Measurements from ENCODE around the gene MAPK8IP3.

DNA sequence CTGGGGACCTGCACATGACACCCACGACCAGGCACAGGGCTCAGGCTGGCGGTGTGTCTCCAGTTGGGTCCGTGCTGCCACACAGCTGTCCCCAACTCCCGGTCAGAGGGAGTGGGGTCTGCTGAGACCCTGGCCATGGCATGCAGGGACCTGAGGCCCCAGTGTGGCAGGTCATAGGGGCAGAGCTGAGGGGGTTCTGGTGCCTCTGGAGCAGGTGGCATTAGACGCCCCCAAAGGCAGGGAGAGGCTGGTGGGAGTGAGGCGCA lies 81.0 kb downstream of the MAPK8IP3 start:
- TF ChIP-seq, protein P1, sequence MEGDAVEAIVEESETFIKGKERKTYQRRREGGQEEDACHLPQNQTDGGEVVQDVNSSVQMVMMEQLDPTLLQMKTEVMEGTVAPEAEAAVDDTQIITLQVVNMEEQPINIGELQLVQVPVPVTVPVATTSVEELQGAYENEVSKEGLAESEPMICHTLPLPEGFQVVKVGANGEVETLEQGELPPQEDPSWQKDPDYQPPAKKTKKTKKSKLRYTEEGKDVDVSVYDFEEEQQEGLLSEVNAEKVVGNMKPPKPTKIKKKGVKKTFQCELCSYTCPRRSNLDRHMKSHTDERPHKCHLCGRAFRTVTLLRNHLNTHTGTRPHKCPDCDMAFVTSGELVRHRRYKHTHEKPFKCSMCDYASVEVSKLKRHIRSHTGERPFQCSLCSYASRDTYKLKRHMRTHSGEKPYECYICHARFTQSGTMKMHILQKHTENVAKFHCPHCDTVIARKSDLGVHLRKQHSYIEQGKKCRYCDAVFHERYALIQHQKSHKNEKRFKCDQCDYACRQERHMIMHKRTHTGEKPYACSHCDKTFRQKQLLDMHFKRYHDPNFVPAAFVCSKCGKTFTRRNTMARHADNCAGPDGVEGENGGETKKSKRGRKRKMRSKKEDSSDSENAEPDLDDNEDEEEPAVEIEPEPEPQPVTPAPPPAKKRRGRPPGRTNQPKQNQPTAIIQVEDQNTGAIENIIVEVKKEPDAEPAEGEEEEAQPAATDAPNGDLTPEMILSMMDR (optimal IDR thresholded peaks at IDR 0.05 in 1 of 3, IDR thresholded peaks at IDR 0.05 in 1 of 3, conservative IDR thresholded peaks at IDR 0.05 in 1 of 3; ENCODE audit: extremely low read depth in 1 of 3, insufficient read depth in 2 of 3, low read length in 3 of 3), result no peak
- no peak for TF ChIP-seq EZH2 (IDR thresholded peaks at IDR 0.05; ENCODE audit: low read length)

Data from keratinocyte (primary cell).